Non-pigmented ciliary epithelial cell (primary cell): Measurements from ENCODE around the gene EXPH5.

ENCODE experiments used
- DNase-seq: peaks from one replicate; pipeline ENCODE4 v3.0.0-alpha.2; 2010; ENCODE audit warnings: low read depth

The EXPH5 gene

DNA sequence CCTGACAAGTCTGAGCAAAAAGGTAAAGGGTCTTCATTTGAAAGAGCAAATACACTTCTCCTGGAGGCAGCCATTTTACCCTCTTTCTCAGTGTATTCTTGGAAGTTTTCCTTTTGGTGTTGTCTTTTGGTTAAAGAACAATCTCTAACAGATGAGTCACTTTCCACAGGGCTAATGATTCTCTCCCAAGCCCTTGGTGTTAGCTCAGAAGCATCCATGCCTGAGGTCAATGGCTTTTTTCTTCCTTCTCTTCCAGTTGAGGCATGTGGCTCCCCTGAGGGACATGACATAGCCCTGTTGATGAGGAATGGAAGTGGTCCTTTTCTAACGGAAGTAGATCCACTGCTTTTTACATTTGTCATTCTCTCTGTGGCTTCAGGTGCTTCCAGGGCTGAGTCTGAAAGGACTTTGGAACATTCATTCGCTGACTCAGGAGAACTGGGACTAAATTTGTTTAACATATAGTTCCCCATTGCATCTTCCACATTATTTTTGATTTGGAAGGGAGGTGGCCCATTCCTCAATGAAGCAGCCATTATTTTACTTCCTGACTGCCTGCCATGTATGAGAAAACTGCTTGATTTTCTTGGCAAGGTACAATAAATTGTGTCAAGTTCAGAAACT is 81.6 kb downstream of the EXPH5 start:
- DNase-seq: peak; percentile 65

DNA sequence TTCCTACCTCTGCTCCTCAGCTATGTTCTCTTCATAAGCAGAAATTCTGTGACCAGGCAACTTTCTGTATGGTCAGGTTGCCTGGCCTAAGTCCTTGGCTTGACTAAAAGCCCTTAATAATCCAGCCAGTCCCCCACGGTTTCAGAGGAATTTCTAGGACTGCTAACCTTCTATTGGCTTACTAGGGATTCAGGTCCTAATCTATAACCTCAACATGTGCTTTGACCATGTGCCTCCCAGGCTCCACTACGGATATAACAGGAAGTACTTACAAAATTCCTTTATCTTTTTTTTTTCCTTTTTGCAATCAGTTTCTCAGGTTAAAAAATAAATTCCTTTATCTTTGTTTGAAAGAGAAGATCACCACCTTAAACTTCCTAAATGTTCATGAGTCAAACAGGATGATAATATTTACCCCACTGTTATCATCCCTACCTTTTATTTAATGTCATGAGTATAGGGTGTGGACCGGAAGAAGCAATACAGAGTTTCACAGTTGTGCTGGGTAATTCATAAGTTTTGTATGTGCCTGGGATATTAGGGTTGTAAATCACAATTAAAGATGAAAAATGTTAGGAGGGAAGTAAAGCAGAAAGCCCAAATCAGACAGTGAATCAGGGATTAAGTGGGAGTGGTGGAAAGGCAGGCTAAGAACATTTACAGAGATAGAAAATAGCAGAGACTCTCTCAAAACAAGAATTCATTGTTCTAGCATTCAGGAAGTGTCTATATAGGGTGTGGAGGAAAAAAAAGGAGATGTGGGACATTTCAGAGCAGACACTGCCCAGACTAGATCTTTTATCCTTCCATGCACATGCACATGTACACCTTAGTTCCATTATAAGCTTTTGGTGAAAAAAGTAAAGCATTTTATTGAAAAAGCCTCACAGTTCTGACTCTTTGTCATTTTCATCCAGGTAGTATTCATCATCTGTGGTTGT is 84.6 kb downstream of the EXPH5 start:
- no peak for DNase-seq

DNA sequence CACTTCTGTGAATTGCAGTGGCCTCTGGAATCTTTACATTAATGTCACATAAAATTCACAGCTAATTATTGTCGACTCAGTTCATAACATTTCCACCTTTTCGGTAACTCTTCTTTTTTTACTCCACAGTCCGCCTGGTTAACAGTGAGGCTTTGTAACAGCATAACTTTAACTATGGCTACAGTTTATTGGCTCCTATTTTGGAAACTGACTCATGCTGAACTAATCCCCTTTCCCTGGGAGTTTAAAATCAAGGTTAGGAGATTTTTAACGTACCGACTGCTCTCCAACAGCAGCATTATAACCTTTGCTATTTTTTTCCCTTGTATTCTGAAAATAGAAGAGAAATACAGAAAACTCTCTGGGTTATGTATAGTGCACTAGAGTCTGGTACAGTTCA is 92.2 kb downstream of the EXPH5 start:
- DNase-seq: no peak

DNA sequence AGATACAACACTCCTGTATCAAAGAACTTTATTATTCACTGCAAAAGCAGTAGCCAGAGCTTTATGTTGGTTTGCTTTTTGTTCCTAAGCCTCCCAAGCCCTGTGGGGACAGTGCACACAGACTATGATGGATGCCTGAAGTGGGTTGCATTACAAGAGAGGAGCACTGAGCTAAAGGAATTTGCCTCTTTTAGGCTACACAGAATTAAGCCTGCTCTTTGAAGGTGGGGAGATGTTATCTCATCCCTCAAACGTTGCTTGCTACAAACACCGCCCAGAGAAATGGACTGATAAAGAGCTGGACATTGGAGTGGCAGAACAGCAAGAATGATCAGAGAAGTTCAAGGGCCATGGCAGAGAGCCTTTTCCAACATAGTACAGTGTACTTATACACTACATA is 92.8 kb downstream of the EXPH5 start:
- DNase-seq: no peak

DNA sequence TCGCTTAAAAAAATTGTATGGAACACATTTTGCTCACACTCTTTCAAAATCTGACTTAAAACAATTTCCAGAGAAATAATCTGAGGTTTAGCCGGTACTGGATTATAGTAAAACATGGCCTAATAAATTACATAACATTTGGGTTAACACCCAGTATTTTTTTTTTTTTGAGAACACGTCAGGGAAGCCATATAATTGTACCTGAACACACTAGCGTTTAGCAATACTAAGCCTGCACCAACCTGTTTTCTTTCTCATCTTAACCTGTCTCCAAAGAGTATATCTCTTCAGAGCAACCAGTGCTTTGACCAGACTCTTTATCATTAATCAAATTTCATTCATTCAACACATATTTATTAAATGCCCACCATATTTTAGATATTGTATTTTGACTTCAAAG is 93.4 kb downstream of the EXPH5 start:
- no peak for DNase-seq

DNA sequence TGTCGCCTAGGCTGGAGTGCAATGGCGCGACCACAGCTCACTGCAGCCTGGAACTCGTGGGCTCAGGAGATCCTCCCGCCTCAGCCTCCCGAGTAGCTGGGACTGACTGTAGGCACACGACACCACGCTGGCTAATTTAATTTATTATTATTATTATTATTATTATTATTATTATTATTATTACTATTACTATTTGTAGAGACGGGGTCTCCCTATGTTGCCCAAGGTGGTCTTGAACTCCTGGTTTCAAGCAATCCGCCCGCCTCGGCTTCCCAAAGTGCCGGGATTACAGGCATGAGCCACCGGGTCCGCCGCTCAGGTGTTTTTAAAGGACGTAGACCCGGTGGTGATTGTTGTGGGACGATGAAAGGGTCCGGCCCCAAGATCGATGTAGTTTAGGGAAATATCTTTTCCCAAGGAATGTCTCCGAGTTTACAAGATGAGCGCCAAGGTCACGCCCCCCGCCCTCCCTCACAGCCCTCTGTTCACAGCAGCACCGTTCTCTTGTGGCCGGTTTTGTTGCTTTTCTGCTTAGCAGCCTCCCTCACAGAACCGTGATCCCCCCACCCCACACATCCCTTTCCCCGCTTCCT is 94.7 kb downstream of the EXPH5 start:
- DNase-seq: no peak

DNA sequence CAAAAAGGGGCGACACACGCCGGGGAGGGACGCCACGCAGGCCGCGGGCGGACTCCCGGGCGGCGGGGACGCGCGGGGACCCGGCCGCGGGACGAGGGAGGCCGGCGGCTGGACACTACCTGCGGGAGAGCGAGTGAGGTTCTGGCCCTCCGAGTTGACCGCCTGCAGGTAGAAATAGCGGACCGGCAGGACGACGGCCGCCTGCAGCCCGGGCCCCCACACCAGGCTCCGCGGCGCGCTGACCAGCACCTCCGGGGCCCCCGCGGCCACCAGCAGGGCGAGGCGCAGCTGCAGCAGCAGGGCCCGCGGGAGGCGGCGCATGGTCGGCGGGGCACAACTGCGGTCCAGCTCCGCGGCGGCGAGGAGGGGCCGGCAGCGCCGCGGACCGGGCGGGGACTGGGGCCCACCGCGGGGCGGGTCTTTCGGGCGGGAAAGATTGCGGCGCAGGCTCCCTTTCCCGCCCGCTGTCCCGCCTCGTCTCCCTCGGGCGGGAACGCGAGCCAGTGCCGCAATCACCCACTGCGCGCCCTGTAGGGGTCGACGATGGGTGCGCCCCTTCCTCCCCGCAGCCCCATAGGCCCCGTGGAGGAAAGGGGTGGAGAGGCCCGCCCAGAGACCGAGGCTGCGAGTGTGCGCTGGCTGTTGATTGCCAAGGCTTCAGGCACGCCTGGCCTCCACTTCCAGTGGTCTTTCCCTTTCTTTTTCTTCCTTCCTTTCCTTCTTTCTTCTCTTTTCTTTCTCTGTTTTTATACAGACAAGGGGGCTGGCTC is 95.3 kb downstream of the EXPH5 start, which contains the start of gene POGLUT3:
Gene POGLUT3, minus strand, starts transcription at position 339 of the 770 bp plus-strand sequence. Its CDS starts 18 bp downstream, at position 321.
- no peak for DNase-seq

DNA sequence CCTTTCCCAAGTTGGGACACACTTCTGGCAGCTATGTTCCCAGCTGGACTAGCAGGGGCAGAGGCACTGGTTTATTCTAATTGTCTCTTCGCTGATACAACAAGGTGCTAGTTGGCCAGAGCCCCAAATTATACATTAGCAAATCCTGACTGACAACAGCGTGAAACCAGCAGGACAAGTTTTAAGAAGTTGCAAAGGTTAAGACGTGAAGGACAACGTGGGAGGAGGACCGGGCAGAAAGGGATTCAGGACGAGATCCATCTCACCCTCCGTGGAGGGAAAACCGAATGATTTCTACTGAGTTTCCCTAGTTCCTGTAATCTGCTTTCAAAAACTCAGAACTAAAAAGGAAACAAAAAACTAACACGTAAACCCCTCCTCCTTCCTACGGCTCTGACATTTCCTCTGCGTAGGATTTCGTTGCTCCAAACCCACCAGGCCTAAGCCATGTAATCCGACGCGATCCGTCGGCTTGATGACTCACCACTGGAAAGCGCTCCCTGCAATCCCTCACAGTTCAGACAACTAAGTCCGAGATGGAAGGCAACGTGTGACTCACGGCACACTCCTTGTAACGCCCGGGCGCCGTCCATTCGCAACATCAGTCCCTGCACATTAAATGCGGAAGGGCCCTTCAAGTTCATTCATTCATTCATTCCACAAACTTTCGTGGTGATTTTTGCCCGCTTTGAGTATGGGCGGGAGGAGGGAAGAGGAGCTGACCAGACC is 96.1 kb downstream of the EXPH5 start:
- peak; percentile 99 for DNase-seq

DNA sequence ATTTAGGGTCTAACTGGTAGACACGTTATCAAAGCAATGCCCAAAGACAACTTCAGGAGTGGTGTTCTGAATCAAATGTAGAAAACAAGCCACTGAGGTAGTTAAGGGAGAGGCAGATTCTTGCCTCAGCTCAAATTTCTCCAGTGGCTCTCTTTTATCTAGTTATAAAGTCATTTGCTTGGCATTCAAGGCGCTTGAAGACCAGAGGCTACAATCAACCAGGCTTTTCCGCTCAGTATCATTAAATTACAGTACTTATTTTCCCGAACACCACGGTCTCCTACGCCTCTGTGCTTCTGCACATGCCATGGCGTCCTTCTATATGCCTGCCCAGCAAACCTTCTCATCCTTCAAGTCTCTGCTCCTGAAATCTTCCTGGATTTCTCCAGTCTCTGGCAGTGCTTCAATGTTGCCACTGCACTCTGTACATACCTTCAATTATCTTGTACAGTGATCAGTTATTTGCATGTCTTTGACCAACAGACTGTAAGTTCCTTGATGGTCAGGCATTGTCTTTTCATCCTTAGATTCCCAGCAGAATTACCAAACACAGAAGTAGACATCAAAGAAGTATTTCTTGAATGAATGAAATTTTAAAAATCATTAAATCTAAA is 96.8 kb downstream of the EXPH5 start:
- no peak for DNase-seq

DNA sequence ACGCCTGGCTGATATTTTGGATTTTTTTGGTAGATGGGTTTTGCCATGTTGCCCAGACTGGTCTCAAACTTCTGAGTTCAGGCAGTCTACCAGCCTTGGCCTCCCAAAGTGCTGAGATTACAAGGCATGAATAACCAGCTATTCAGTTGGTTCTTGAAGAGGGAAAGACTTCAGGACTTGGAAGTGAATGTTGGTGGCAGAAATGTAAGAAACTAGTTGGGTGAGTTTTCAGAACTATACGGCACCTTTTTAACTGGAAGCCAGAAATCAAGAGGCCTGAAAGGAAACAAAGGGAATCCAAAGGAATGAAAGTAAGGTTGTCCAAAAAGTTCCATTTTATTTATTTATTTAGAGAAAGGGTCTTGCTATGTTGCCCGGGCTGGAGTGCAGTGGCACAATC is 98.2 kb downstream of the EXPH5 start:
- no peak for DNase-seq

DNA sequence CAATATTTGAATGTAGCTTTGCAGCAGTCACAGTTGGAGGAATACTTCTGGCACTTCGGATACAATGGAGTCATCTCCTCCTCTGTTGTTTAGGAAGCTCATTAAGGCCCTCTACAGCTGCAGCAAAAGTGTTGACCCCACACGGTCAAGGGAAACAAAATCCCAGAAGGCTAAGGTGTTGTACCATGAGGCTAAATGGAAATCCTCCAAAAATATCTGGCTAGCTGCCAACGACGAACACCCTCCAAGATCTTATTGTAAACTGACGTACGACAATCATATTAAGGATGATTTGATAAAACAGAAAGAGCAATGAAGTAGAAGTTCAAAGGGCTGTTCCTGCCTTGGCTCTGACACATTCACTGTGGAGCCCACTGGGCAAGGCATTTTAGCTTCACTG is 99.4 kb downstream of the EXPH5 start:
- DNase-seq: no peak

DNA sequence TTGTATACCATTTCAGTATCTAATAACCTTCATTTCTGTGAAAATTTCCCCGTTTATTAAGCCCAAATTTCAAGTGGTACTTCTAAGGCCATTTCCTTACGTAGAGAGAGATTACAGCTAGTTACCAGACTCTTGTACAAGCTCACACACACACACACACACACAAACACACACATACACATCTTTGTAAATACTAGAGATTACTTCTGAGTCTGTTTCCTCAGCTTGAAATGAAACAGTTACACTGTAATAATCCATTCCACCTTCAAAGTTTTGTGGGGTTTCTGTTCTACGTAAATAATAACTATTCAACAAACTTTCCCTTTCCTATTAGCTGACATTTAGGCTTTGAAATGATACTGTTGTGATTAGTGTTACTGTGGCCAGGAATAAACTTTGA is 101.6 kb downstream of the EXPH5 start:
- no peak for DNase-seq

DNA sequence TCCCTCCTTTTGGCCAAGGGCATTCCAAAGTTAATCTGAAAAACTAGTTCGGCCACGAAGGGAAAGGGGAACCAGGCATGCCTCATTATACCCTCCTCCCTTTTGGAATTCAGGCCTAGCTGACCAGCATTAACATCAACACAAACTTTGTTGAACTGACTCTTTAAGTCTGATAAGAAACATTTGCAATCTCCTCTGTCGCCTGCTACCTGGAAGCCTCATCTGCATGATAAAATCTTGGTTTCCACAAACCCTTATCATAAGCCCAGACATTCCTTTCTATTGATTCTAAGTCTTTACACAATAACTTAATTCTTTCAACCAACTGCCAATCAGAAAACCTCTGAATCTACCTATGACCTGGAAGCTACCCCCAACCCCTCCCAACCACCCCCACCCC is 106.7 kb downstream of the EXPH5 start:
- no peak for DNase-seq

DNA sequence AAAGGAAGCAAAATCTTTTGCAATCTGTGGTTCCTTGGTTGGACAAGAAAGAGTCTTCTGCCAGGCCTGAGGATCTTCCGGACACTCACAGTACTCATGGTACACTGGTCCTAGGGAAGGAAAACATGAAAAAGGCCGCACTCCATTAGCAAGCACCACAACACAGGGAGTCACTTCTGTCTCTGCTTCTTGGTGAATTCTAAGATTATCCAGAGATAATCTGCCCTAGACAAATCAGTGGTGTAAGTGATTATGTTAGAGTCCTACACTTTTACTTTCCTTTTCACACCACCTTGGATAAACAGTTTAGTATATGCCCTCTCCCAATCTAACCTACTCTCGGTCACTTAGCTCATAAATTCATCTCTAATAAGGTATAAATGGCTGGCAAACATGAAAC is 107.2 kb downstream of the EXPH5 start:
- DNase-seq: no peak

DNA sequence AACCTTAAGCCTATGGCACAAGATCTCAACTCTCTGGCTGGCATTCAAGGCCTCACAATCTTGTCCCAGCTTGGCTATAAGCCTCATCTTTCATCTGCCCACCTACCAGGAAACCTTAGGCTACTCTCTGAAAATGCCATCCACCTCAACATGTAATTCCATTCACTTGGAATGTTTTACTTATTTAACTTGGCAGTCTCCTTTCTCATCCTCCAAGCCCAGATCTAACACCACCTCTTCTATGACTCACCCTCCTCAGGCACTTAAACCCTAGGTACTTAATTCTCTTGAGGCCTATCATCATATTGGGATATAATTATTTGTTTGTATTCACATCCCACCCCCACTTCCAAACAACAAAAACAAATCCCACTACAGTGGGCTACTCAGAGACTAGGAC is 110.4 kb downstream of the EXPH5 start:
- no peak for DNase-seq

DNA sequence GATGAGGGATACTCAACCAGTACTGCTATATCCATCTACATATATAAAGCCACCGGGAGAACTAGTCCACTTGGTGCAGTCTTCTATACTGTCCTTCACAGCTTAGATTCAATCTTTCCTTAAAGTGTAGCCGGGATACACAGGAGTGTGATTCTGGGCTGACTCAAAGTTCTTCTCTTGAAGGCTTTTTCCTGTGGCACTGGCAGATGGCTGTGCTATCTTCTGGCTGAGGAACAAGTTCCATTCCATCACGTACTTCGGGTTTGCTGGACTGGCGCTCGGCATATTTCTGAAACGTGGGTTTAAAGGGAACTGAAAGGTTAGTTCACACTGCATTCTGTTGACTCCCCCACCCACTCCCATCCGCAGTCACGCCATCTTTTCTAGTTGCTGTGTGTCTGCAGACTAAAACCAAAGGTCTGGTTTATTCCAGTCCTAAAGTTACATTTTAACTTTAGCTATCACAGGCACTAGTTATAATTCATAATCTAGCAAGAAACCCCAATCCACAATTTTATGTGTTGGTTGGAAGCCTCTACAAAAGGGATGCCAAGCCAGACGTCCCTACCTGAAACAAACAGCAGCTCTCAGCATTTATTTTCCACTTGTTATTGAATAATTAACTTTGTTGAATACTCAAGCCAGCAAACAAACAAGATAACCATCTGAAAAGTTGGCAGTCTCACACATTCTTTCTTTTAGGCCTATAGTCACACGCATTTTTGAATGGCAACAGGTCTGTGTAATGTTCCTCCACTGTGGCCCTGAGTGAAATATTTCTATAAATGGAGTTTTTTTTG is 118.7 kb downstream of the EXPH5 start:
- DNase-seq: no peak

DNA sequence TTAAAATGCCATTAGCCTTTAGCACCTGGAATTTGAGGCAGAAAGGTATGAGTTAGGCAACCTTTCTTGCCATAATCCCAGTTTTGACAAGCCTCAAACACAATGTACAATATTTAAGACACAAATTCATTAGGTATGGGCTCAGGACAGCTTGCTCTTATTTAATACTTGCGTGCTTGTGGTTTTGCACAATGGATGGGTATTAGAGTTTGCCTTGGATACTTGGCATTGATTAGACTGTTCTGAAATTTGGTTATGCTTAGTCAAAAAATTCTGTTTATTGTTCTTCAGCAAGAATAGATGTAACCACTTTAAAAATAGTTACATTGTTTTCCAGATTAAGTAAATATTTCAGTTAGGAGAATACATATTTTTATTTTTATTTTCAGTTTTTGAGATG is 120.9 kb downstream of the EXPH5 start:
- no peak for DNase-seq

DNA sequence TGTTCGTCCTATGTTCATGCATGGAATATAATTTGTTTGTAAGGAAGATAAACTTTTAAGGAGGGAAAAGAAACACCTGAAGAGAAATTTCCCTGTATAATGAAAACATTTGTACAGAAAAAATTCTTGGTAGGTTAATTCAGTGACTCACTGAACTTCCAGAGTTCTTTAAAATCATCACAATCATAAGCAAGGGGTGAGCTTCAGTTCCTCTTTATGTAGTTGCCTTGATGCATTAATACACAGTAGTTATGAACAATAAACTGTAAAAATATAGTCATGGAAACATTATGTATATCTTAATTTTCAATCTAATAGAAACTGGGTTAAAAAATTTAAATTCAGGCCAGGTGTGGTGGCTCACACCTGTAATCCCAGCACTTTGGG is 125.1 kb downstream of the EXPH5 start:
- no peak for DNase-seq

DNA sequence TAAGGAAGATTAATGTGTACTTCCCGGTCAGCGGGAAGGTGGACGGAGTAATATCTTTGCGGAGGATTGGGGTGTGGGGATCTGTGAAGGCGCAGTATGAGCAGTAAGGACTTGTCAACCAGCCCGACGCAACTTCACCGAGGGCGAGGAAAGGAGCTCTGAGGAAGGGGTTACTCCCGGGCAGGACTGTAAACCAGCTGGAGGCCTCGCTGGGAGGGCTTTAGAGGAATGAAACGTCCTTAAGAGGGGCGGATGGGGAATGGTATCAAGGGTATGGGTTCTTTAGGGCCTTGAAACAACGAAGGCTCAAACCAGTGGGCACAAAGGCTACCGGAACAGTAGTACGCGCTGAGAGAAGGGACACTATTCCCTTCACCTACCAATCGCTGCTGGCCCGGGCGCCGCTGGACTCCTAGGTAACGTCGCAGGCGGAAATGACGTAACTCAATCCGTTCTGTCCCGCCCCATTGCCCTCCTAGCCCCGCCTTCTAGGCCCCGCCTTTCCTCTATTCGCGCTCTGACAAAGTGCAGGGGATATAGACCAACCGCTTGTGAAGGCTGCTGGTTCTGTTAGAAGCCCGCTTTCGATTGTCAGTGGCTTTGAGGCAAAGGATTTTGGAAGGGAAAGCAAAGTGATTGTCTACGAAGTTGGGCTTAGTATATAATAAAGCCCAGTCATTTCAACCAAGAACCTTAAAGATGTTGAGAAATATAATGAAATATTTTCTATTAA is 126.3 kb downstream of the EXPH5 start, which contains the start of gene C11orf65:
Gene C11orf65, minus strand, starts transcription at position 439 of the 733 bp plus-strand sequence. CDS start 5,970 bp downstream, outside the sequence.
- peak; percentile 84 for DNase-seq
